T-cell (primary cell): ENCODE measurements around the gene SMAD4. TPM values are rescaled to one million over a fixed set of nuclear protein-coding genes. Genes with fewer than 3 reads are reported as not detected.
A peak's percentile ranks its signal among the peaks of the same experiment; 100 is the strongest.

ENCODE experiments used
- ATAC-seq, 4 experiments: fragments of 200-7000 bp in 3 of 4; fragments of 150-1000 bp in 1 of 4; cut with Tn5 transposase; replicated peaks in 1 of 4; 1 replicate in 3 of 4; 2 replicates in 1 of 4; pipeline ENCODE4 v1.10.0; 2021; ENCODE audit warnings: moderate library complexity in 3 of 4, mild to moderate bottlenecking in 2 of 4, moderate number of reproducible peaks in 1 of 4
- CTCF ChIA-PET, 2 donors: fragments of 300-600 bp; sonication (Branson Sonifier 250); formaldehyde crosslinking; loops; one replicate each; lab custom pipeline; 2022; ENCODE audit warnings: antibody characterized with exemption in 2 of 2; lab: Charles Lee
- POLR2A ChIA-PET, 2 donors: fragments of 300-600 bp; sonication (Branson Sonifier 250); formaldehyde crosslinking; loops; one replicate each; lab custom pipeline; 2022; ENCODE audit warnings: antibody characterized with exemption in 2 of 2; lab: Charles Lee
- DNase-seq, 35 experiments: peaks; one replicate each; pipeline versions ENCODE4 v3.0.0 to v3.0.0-alpha.2; 2013 to 2023
- H3K27ac ChIP-seq: one replicate; pipeline ENCODE4 v1.5.1; 2013; ENCODE audit warnings: low read length
- H3K27me3 ChIP-seq, 2 experiments: replicated peaks in 1 of 2; 1 replicate in 1 of 2; 2 replicates in 1 of 2; pipeline versions ENCODE4 v1.6.1 to v1.7.0; 2013; ENCODE audit warnings: low read length in 1 of 2, mixed read lengths in 1 of 2; ENCODE audit not compliant: control insufficient read depth in 2 of 2, insufficient read depth in 2 of 2; ENCODE audit errors: extremely low read depth in 1 of 2
- H3K36me3 ChIP-seq, 2 donors: 1 replicate in 1 of 2; 2 replicates in 1 of 2; pipeline versions ENCODE4 v1.6.1 to v1.7.0; 2013; ENCODE audit warnings: low read length in 1 of 2; ENCODE audit not compliant: control insufficient read depth in 2 of 2, insufficient read depth in 1 of 2; ENCODE audit errors: extremely low read depth in 1 of 2
- H3K4me1 ChIP-seq, 2 experiments: 1 replicate in 1 of 2; 2 replicates in 1 of 2; pipeline versions ENCODE4 v1.6.1 to v1.7.0; 2013; ENCODE audit warnings: low read length in 2 of 2, mixed read lengths in 1 of 2; ENCODE audit not compliant: insufficient read depth in 2 of 2, control insufficient read depth in 1 of 2; ENCODE audit errors: extremely low read depth in 1 of 2
- H3K4me3 ChIP-seq, 2 donors: 1 replicate in 1 of 2; 2 replicates in 1 of 2; pipeline versions ENCODE4 v1.5.1 to v1.7.0; 2013; ENCODE audit warnings: mild to moderate bottlenecking in 2 of 2, low read length in 1 of 2, moderate library complexity in 1 of 2; ENCODE audit not compliant: control insufficient read depth in 1 of 2; ENCODE audit errors: extremely low read depth in 1 of 2
- H3K9me3 ChIP-seq: 2 replicates; pipeline ENCODE4 v1.7.0; 2013
- H3K27ac Mint-ChIP-seq, 2 donors: one replicate each; pipeline ENCODE4 v1.8.0; 2020 to 2021; ENCODE audit warnings: mild to moderate bottlenecking in 2 of 2, mixed read lengths in 2 of 2
- H3K27me3 Mint-ChIP-seq, 2 donors: one replicate each; pipeline ENCODE4 v1.8.0; 2021 to 2022; ENCODE audit warnings: mixed read lengths in 2 of 2
- H3K36me3 Mint-ChIP-seq: one replicate; pipeline ENCODE4 v1.8.0; 2021; ENCODE audit warnings: mixed read lengths
- H3K4me1 Mint-ChIP-seq, 3 donors: one replicate each; pipeline ENCODE4 v1.8.0; 2020 to 2022; ENCODE audit warnings: mixed read lengths in 3 of 3, mild to moderate bottlenecking in 1 of 3
- H3K4me3 Mint-ChIP-seq, 3 donors: one replicate each; pipeline ENCODE4 v1.8.0; 2020 to 2022; ENCODE audit warnings: mild to moderate bottlenecking in 3 of 3, mixed read lengths in 3 of 3, moderate library complexity in 3 of 3
- H3K9me3 Mint-ChIP-seq, 3 donors: one replicate each; pipeline ENCODE4 v1.8.0; 2020 to 2022; ENCODE audit warnings: mixed read lengths in 3 of 3
- WGBS: methylation state at CpG from one replicate; pipeline ENCODE4 v1.1.5; 2013; ENCODE audit warnings: missing lambda C conversion rate; ENCODE audit not compliant: insufficient coverage; 5-methylcytosine and 5-hydroxymethylcytosine counted together
- total RNA-seq, 35 experiments: library from RNA in 6 of 35; stranded (reverse) in 6 of 35; fragments of 120-200 nt in 1 of 35; gene quantifications; one replicate each; pipeline versions ENCODE4 v1.2.1 to v1.2.4 and lab custom pipeline; 2013 to 2026

Gene SMAD4
- total RNA-seq, 5 donors from 2014 or later (not counting 1 experiment from before 2014, with no cell fraction given) = 80.9 to 124 (median 117) TPM

GRCh38 chr18:51029378-51029693, 677 bp upstream of the SMAD4 start:
- H3K4me1 Mint-ChIP-seq = peaks cover 50 to 63% (median 51%) of the 10 kb centered on the region in 3 donors
- peak overlapping the region; percentile 94 to 98 (median 96) for H3K4me3 Mint-ChIP-seq
- peak overlapping the region; percentile 93 to 97 for H3K27ac Mint-ChIP-seq
- ATAC-seq (no peak), DNase-seq (no peak)
- Histone ChIP-seq H3K36me3 (peaks cover 0 to 15% of the 10 kb centered on the region in 2 donors), H3K4me1 (peaks cover 25 to 26% of the 10 kb centered on the region in 2 experiments), H3K4me3 (peak overlapping the region; percentile 71 to 73), H3K27me3 (no peaks in the 10 kb centered on the region), H3K9me3 (no peaks in the 10 kb centered on the region), H3K27ac (peak overlapping the region; percentile 87)
- whole genome bisulfite sequencing = 19% methylated on average over 4 of the region's 10 CpGs
- CTCF ChIA-PET = interaction anchor here (0.9 to 2.4 kb wide), 5 partner anchors 14 to 25 kb away, joined by 3 to 11 read pairs (median 8); no protein-coding TSS in a partner anchor
- H3K9me3 Mint-ChIP-seq = no peaks in the 10 kb centered on the region
- H3K27me3 Mint-ChIP-seq = no peaks in the 10 kb centered on the region
- POLR2A ChIA-PET = interaction anchor here (0.5 to 1.5 kb wide), 7 partner anchors 9 to 179 kb away, joined by 3 to 8 read pairs (median 4); no protein-coding TSS in a partner anchor
- H3K36me3 Mint-ChIP-seq = peaks cover 9% of the 10 kb centered on the region

- 0% methylated on average over 55 of the region's 66 CpGs for WGBS
- ChIA-PET CTCF (interaction anchor here (0.7 to 2.4 kb wide), 7 partner anchors 10 to 152 kb away, joined by 3 to 11 read pairs (median 4); no protein-coding TSS in a partner anchor), POLR2A (interaction anchor here (0.9 to 1.5 kb wide), 6 partner anchors 8 to 749 kb away, joined by 3 to 7 read pairs (median 4); partner anchors contain the start of gene ME2 (in 1 of the 2))
- ATAC-seq (peak; percentile 76 to 84 (median 80)), DNase-seq (peak; percentile 31 to 79 (median 59))
- H3K27ac Mint-ChIP-seq = peak overlapping the region; percentile 96 to 97
- H3K9me3 Mint-ChIP-seq = no peaks in the 10 kb centered on the region
- no peaks in the 10 kb centered on the region for H3K27me3 ChIP-seq
- H3K36me3 ChIP-seq = peaks cover 0 to 12% of the 10 kb centered on the region in 2 donors
- peaks cover 17% of the 10 kb centered on the region for H3K36me3 Mint-ChIP-seq
- H3K4me3 Mint-ChIP-seq = peak overlapping the region; percentile 98
- H3K9me3 ChIP-seq = no peaks in the 10 kb centered on the region
- peak overlapping the region; percentile 73 to 81 for H3K4me3 ChIP-seq
- peaks cover 32 to 34% of the 10 kb centered on the region in 2 experiments for H3K4me1 ChIP-seq
- H3K4me1 Mint-ChIP-seq = peaks cover 62 to 76% (median 65%) of the 10 kb centered on the region in 3 donors
- H3K27ac ChIP-seq = peak overlapping the region; percentile 57
- no peaks in the 10 kb centered on the region for H3K27me3 Mint-ChIP-seq
Measured at GRCh38 chr18:51030537-51031258, 685 bp downstream of the SMAD4 start.

DNA sequence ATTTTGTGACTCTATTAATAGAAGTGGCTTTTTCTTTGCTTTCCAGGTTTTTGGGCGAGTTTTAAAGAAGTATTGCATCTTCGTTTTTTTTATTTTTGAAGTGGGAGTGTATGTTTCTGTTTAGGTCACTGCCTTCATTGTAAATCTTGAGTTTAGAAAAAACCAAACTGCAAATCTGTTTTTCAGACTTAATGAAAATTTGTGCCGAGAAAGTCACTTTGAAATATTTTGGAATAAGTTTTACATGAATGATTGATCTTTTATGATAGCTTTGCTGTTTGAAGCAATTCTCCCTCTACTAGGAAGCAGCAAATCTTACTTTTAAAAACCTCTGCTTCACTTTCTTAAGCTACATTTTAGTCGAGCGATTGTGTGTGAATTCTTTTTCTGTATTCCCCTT, 2.2 kb downstream of the SMAD4 start:
- peak overlapping the region in 1 of 2 donors; percentile 29 for H3K4me3 ChIP-seq
- ATAC-seq (no peak), DNase-seq (no peak)
- peak overlapping the region in 1 of 2 donors; percentile 36 for H3K27ac Mint-ChIP-seq
- H3K9me3 ChIP-seq = no peaks in the 10 kb centered on the region
- POLR2A ChIA-PET = interaction anchor here (0.6 to 1.3 kb wide), 5 partner anchors 10 to 120 kb away, joined by 3 to 7 read pairs (median 4); partner anchors contain the start of gene ELAC1 (in 1 of the 2)
- H3K27me3 Mint-ChIP-seq = no peaks in the 10 kb centered on the region
- H3K4me1 ChIP-seq = peaks cover 37 to 40% of the 10 kb centered on the region in 2 experiments
- WGBS = 34% methylated on average over 4 of the region's 5 CpGs
- peaks cover 0 to 3% of the 10 kb centered on the region in 2 donors for H3K36me3 ChIP-seq
- H3K4me3 Mint-ChIP-seq = peak overlapping the region; percentile 98
- H3K4me1 Mint-ChIP-seq = peaks cover 77 to 89% (median 79%) of the 10 kb centered on the region in 3 donors
- no peak overlapping the region for H3K27ac ChIP-seq
- H3K9me3 Mint-ChIP-seq = no peaks in the 10 kb centered on the region
- CTCF ChIA-PET = interaction anchor here in 1 of 2 donors (1.2 to 1.7 kb wide), 3 partner anchors 15 to 211 kb away, joined by 5 to 6 read pairs (median 5); no protein-coding TSS in a partner anchor
- no peaks in the 10 kb centered on the region for H3K27me3 ChIP-seq
- H3K36me3 Mint-ChIP-seq = peaks cover 17% of the 10 kb centered on the region

DNA sequence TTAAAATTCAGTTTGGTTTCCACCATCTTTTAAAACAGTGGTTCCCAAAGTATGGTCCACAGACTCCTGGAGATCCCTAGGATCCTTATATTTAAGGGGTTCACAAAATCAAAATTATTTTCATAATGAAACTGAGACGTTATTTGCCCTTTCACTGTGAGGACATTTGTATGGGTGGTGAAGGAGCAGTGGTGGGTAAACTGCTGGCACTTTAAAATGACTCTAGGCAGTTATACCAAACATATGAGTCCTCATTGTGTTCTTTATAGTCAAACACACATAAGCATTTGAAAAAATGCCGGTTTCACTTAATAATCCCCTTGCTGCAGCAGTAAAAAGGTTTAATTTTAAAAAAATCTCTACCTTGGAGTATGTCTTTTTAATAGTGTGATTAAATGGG, 7.2 kb downstream of the SMAD4 start:
- CTCF ChIA-PET = interaction anchor here in 1 of 2 donors (1.2 kb wide), 1 partner anchor 10 kb away, joined by 4 read pairs; no protein-coding TSS in a partner anchor
- Mint-ChIP-seq H3K27ac (no peak overlapping the region), H3K9me3 (no peaks in the 10 kb centered on the region), H3K27me3 (no peaks in the 10 kb centered on the region), H3K4me1 (peaks cover 92 to 95% (median 94%) of the 10 kb centered on the region in 3 donors), H3K4me3 (peak overlapping the region in 2 of 3 donors; percentile 25 to 57), H3K36me3 (peaks cover 20% of the 10 kb centered on the region)
- Histone ChIP-seq H3K27ac (no peak overlapping the region), H3K9me3 (no peaks in the 10 kb centered on the region), H3K36me3 (peaks cover 0 to 3% of the 10 kb centered on the region in 2 donors), H3K27me3 (no peaks in the 10 kb centered on the region), H3K4me3 (no peak overlapping the region), H3K4me1 (peaks cover 32 to 45% of the 10 kb centered on the region in 2 experiments)
- no peak for ATAC-seq
- no CpG with 5 or more reads among the region's 2 CpGs for WGBS
- POLR2A ChIA-PET = no interaction called here
- no peak for DNase-seq

DNA sequence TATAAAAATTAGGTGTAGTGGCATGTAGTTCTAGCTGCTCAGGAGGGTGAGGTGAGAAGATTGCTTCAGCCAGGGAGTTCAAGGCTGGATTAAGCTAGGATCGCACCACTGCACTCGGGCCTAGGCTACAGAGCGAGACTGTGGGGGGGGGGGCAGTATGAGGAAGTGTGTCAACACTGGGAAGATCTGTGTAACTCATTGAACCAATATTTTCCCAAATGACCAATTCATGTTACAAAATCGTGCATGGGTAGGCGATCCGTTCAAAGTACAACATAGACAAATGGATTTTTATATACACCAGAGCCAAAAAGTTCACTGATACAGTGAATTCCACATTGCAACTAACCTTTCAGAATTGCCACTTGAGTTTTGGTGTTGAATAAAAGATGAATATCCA, 8.1 kb downstream of the SMAD4 start:
- CTCF ChIA-PET = interaction anchor here (0.7 to 1.8 kb wide), 3 partner anchors 9 to 13 kb away, joined by 3 to 6 read pairs (median 4); no protein-coding TSS in a partner anchor
- Mint-ChIP-seq H3K4me1 (peaks cover 93 to 95% (median 93%) of the 10 kb centered on the region in 3 donors), H3K27me3 (no peaks in the 10 kb centered on the region), H3K27ac (peak overlapping the region in 1 of 2 donors; percentile 51), H3K9me3 (no peaks in the 10 kb centered on the region), H3K4me3 (peak overlapping the region in 1 of 3 donors; percentile 57), H3K36me3 (peaks cover 18% of the 10 kb centered on the region)
- ATAC-seq (no peak), DNase-seq (no peak)
- Histone ChIP-seq H3K4me1 (peaks cover 29 to 45% of the 10 kb centered on the region in 2 experiments), H3K4me3 (no peak overlapping the region), H3K27ac (no peak overlapping the region), H3K9me3 (no peaks in the 10 kb centered on the region), H3K27me3 (no peaks in the 10 kb centered on the region), H3K36me3 (peaks cover 0 to 3% of the 10 kb centered on the region in 2 donors)
- POLR2A ChIA-PET = interaction anchor here in 1 of 2 donors (1.3 kb wide), 1 partner anchor 8 kb away, joined by 4 read pairs; the partner anchor contains the start of gene SMAD4
- WGBS = 100% methylated on average over 1 of the region's 6 CpGs
